ENCODE data around the gene CLCN2. TPM values are rescaled to one million over a fixed set of nuclear protein-coding genes. Genes with fewer than 3 reads are reported as not detected.

The CLCN2 gene
- total RNA-seq, 1 experiment from 2014 or later: 21.6 TPM

DNA sequence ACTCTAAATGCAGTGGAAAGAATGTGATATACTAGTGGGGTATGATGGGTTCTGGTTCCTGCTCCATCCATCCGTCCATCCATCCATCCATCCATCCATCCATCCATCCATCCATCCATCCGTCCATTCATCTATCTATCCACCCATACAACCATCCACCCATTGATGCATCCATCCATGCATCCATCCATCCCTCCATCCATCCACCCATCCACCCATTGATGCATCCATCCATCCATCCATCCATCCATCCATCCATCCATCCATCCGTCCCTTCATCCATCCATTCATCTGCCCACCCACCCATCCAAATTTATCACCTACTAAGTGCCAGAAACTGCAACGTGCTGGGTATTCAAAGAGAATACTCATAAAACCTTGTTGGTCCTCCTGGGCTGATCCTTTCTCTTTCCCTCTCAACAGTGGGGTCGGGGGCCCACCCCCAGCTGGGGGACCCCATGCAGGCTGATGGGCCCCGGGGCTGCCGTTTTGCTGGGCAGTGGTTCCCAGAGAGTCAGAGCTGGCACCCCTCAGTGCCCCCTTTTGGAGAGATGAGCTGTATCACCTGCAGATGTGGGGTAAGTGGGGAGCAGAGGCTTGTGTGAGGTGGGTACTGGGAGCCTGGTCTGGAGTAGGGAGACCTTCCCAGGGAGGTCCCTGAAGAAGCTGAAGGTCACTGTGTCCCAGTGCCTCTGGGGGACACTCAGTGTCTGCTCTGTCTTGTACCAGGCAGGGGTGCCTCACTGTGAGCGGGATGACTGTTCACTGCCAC lies 26.9 kb upstream of the CLCN2 start:
- Histone ChIP-seq H3K9ac (ENCODE audit: low read length) (no peak overlapping the region), H4K20me1 (ENCODE audit: insufficient read depth) (no peaks in the 10 kb centered on the region), H3K27me3 (ENCODE audit: insufficient read depth, low read length) (no peaks in the 10 kb centered on the region), H3K4me2 (ENCODE audit: low read length) (no peak overlapping the region), H3K27ac (ENCODE audit: low read depth, low read length) (no peak overlapping the region), H3K79me2 (ENCODE audit: insufficient read depth, low read length) (no peaks in the 10 kb centered on the region), H3K4me3 (replicated peaks in 1 of 2; ENCODE audit: low read depth in 1 of 2, low read length in 2 of 2) (no peak overlapping the region), H2AFZ (ENCODE audit: low read depth, low read length, poor library complexity, severe bottlenecking) (no peak overlapping the region), H3K36me3 (ENCODE audit: control insufficient read depth in 1 of 2, insufficient read depth in 2 of 2, low read length in 2 of 2) (no peaks in the 10 kb centered on the region), H3K4me1 (ENCODE audit: control insufficient read depth in 1 of 2, insufficient read depth in 2 of 2, low read length in 2 of 2) (no peaks in the 10 kb centered on the region), H3K9me2 (ENCODE audit: insufficient read depth) (no peaks in the 10 kb centered on the region), H3K9me3 (ENCODE audit: control insufficient read depth in 1 of 2, insufficient read depth in 1 of 2, low read depth in 1 of 2, low read length in 2 of 2) (no peaks in the 10 kb centered on the region)
- ChIA-PET CTCF (no interaction called here), RAD21 (ENCODE audit: low non-redundant PET in 1 of 2, low total read pairs in 2 of 2, uncharacterized antibody in 2 of 2, unreplicated experiment in 2 of 2) (no interaction called here), POLR2A (no interaction called here)
- DNase-seq (ENCODE audit: low read depth, low spot score): no peak
- no TSS peak for BruUV-seq (replicated peaks)
- intact Hi-C loops (cut with micrococcal nuclease): no loop called here
- ATAC-seq: no peak
- TF ChIP-seq, protein P1, sequence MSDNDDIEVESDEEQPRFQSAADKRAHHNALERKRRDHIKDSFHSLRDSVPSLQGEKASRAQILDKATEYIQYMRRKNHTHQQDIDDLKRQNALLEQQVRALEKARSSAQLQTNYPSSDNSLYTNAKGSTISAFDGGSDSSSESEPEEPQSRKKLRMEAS (IDR thresholded peaks at IDR 0.05): no peak
- TF ChIP-seq, protein P2, sequence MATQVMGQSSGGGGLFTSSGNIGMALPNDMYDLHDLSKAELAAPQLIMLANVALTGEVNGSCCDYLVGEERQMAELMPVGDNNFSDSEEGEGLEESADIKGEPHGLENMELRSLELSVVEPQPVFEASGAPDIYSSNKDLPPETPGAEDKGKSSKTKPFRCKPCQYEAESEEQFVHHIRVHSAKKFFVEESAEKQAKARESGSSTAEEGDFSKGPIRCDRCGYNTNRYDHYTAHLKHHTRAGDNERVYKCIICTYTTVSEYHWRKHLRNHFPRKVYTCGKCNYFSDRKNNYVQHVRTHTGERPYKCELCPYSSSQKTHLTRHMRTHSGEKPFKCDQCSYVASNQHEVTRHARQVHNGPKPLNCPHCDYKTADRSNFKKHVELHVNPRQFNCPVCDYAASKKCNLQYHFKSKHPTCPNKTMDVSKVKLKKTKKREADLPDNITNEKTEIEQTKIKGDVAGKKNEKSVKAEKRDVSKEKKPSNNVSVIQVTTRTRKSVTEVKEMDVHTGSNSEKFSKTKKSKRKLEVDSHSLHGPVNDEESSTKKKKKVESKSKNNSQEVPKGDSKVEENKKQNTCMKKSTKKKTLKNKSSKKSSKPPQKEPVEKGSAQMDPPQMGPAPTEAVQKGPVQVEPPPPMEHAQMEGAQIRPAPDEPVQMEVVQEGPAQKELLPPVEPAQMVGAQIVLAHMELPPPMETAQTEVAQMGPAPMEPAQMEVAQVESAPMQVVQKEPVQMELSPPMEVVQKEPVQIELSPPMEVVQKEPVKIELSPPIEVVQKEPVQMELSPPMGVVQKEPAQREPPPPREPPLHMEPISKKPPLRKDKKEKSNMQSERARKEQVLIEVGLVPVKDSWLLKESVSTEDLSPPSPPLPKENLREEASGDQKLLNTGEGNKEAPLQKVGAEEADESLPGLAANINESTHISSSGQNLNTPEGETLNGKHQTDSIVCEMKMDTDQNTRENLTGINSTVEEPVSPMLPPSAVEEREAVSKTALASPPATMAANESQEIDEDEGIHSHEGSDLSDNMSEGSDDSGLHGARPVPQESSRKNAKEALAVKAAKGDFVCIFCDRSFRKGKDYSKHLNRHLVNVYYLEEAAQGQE (IDR thresholded peaks at IDR 0.05; ENCODE audit: low read depth): no peak
- TF ChIP-seq POLR2AphosphoS5 (IDR thresholded peaks at IDR 0.05; ENCODE audit: low read depth, low read length) (no peak), CEBPB (IDR thresholded peaks at IDR 0.05; ENCODE audit: low read depth) (no peak), EGR1 (IDR thresholded peaks at IDR 0.05; ENCODE audit: low read depth) (no peak), EZH2phosphoT487 (IDR thresholded peaks at IDR 0.05; ENCODE audit: borderline replicate concordance) (no peak), RAD21 (IDR thresholded peaks at IDR 0.05; ENCODE audit: low read depth) (no peak), ZFX (IDR thresholded peaks at IDR 0.05) (no peak), ELF1 (IDR thresholded peaks at IDR 0.05; ENCODE audit: borderline replicate concordance, low read depth) (no peak), YY1 (IDR thresholded peaks at IDR 0.05; ENCODE audit: extremely low read depth, insufficient replicate concordance, low read depth, low read length) (no peak), SIN3A (IDR thresholded peaks at IDR 0.05; ENCODE audit: low read depth) (no peak), POLR2A (IDR thresholded peaks at IDR 0.05; ENCODE audit: borderline replicate concordance, extremely low read depth, insufficient read depth, insufficient read length) (no peak), SP1 (IDR thresholded peaks at IDR 0.05; ENCODE audit: low read depth) (no peak)
- TF ChIP-seq, protein P3, sequence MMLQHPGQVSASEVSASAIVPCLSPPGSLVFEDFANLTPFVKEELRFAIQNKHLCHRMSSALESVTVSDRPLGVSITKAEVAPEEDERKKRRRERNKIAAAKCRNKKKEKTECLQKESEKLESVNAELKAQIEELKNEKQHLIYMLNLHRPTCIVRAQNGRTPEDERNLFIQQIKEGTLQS (IDR thresholded peaks at IDR 0.05): no peak
- TF ChIP-seq, protein P4, sequence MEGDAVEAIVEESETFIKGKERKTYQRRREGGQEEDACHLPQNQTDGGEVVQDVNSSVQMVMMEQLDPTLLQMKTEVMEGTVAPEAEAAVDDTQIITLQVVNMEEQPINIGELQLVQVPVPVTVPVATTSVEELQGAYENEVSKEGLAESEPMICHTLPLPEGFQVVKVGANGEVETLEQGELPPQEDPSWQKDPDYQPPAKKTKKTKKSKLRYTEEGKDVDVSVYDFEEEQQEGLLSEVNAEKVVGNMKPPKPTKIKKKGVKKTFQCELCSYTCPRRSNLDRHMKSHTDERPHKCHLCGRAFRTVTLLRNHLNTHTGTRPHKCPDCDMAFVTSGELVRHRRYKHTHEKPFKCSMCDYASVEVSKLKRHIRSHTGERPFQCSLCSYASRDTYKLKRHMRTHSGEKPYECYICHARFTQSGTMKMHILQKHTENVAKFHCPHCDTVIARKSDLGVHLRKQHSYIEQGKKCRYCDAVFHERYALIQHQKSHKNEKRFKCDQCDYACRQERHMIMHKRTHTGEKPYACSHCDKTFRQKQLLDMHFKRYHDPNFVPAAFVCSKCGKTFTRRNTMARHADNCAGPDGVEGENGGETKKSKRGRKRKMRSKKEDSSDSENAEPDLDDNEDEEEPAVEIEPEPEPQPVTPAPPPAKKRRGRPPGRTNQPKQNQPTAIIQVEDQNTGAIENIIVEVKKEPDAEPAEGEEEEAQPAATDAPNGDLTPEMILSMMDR (IDR thresholded peaks at IDR 0.05 in 2 of 3, conservative IDR thresholded peaks at IDR 0.05 in 1 of 3; ENCODE audit: borderline replicate concordance in 1 of 3, insufficient read depth in 1 of 3, low read depth in 2 of 3, low read length in 2 of 3): no peak
